ENCODE data around the gene SNX17.

GRCh38 chr2:27373567-27373966, 3.2 kb downstream of the SNX17 start:
- TF ChIP-seq USF2 (IDR thresholded peaks at IDR 0.05; ENCODE audit: low read depth, low read length) (no peak), CTCF (conservative IDR thresholded peaks at IDR 0.05; ENCODE audit: low read depth, low read length) (no peak), POLR2A (IDR thresholded peaks at IDR 0.05; ENCODE audit: low read depth, low read length) (no peak), MXI1 (IDR thresholded peaks at IDR 0.05; ENCODE audit: borderline replicate concordance, low read depth, low read length) (no peak), ELK1 (IDR thresholded peaks at IDR 0.05; ENCODE audit: borderline replicate concordance, low read depth, low read length) (no peak), SMC3 (IDR thresholded peaks at IDR 0.05; ENCODE audit: low read depth, low read length) (no peak), CEBPB (IDR thresholded peaks at IDR 0.05; ENCODE audit: low read depth, low read length) (no peak), NFE2L2 (IDR thresholded peaks at IDR 0.05; ENCODE audit: low read depth, low read length) (no peak), RCOR1 (IDR thresholded peaks at IDR 0.05; ENCODE audit: insufficient replicate concordance, low read length) (no peak), RAD21 (IDR thresholded peaks at IDR 0.05; ENCODE audit: low read length) (no peak)

Measured in IMR-90 (cell line).